PC-3 (cell line): ENCODE results near the gene CHD2. TPM values are rescaled to one million over a fixed set of nuclear protein-coding genes. Genes with fewer than 3 reads are reported as not detected.

Experiments
- ATAC-seq: fragments of 200-7000 bp; cut with Tn5 transposase; 2 replicates; pipeline ENCODE4 v1.9.1; 2020; ENCODE audit warnings: mild to moderate bottlenecking, moderate library complexity
- BruUV-seq: library from RNA; stranded (reverse); fragments of 400-500 nt; replicated peaks from 2 replicates; lab custom pipeline; 2021; lab: Mats Ljungman, UMichigan
- CTCF ChIA-PET: fragments of 300-600 bp; sonication (Branson Sonifier 250); formaldehyde crosslinking; loops from one replicate; lab custom pipeline; 2022; ENCODE audit warnings: antibody characterized with exemption; lab: Charles Lee
- POLR2A ChIA-PET: fragments of 300-600 bp; sonication (Branson Sonifier 250); formaldehyde crosslinking; loops from one replicate; lab custom pipeline; 2022; ENCODE audit warnings: antibody characterized with exemption; ENCODE audit not compliant: unreplicated experiment; lab: Charles Lee
- DNase-seq: peaks from one replicate; pipeline ENCODE4 v3.0.0-alpha.2; 2015
- H2AFZ ChIP-seq: fragments of 300-600 bp; sonication (generic); 2 replicates; pipeline ENCODE4 v1.6.0; 2016; ENCODE audit warnings: antibody characterized with exemption, low read length
- H3F3A ChIP-seq: fragments of 300-600 bp; sonication (generic); one replicate; pipeline ENCODE4 v1.6.0; 2017; ENCODE audit warnings: antibody characterized with exemption, low read length, control low read depth, mild to moderate bottlenecking; ENCODE audit not compliant: unreplicated experiment
- H3K27ac ChIP-seq: fragments of 300-600 bp; sonication (generic); 2 replicates; pipeline ENCODE4 v1.5.1; 2016; ENCODE audit warnings: mild to moderate bottlenecking, low read length
- H3K27me3 ChIP-seq: fragments of 300-600 bp; sonication (generic); 2 replicates; pipeline ENCODE4 v1.6.1; 2016; ENCODE audit warnings: low read length, mixed read lengths
- H3K36me3 ChIP-seq: fragments of 300-600 bp; sonication (generic); 2 replicates; pipeline ENCODE4 v1.6.1; 2016; ENCODE audit warnings: low read depth, mixed run types, low read length, mixed read lengths
- H3K4me1 ChIP-seq: fragments of 300-600 bp; sonication (generic); 2 replicates; pipeline ENCODE4 v1.5.1; 2016; ENCODE audit warnings: low read length; ENCODE audit not compliant: insufficient read depth
- H3K4me2 ChIP-seq: fragments of 300-600 bp; sonication (generic); 2 replicates; pipeline ENCODE4 v1.6.0; 2016; ENCODE audit warnings: low read length
- H3K4me3 ChIP-seq: fragments of 300-600 bp; sonication (generic); 2 replicates; pipeline ENCODE4 v1.5.1; 2016; ENCODE audit warnings: mild to moderate bottlenecking, low read length, mixed read lengths
- H3K79me2 ChIP-seq: fragments of 300-600 bp; sonication (generic); 2 replicates; pipeline ENCODE4 v1.6.1; 2017; ENCODE audit warnings: low read length, mixed read lengths
- H3K9ac ChIP-seq: fragments of 300-600 bp; sonication (generic); 2 replicates; pipeline ENCODE4 v1.6.0; 2016; ENCODE audit warnings: mild to moderate bottlenecking, low read length
- H3K9me2 ChIP-seq: fragments of 300-600 bp; sonication (generic); replicated peaks from 2 replicates; pipeline ENCODE4 v1.6.1; 2016; ENCODE audit warnings: mixed run types, low read length, mixed read lengths
- H3K9me3 ChIP-seq: fragments of 300-600 bp; sonication (generic); 2 replicates; pipeline ENCODE4 v1.6.1; 2016; ENCODE audit warnings: low read length, mixed read lengths
- H4K20me1 ChIP-seq: fragments of 300-600 bp; sonication (generic); 2 replicates; pipeline ENCODE4 v1.6.1; 2016; ENCODE audit warnings: low read length, mixed read lengths
- CTCF ChIP-seq: fragments of 300-600 bp; sonication (generic); conservative IDR thresholded peaks from 2 replicates; pipeline ENCODE4 v1.5.1; 2017; ENCODE audit warnings: antibody characterized with exemption, low read depth, mild to moderate bottlenecking, low read length
- EZH2 ChIP-seq: fragments of 300-600 bp; sonication (generic); IDR thresholded peaks from one replicate; pipeline ENCODE4 v1.6.1; 2017; ENCODE audit warnings: antibody characterized with exemption, mild to moderate bottlenecking, low read length; ENCODE audit not compliant: unreplicated experiment
- EZH2phosphoT487 ChIP-seq: fragments of 300-600 bp; sonication (generic); IDR thresholded peaks from 2 replicates; pipeline ENCODE4 v1.6.1; 2018; ENCODE audit warnings: mild to moderate bottlenecking, antibody characterized with exemption, low read length, borderline replicate concordance
- intact Hi-C: fragments of 100-400 bp; cut with micrococcal nuclease; formaldehyde crosslinking; loops from 2 replicates; pipeline ENCODE4 v1.9.0; 2023
- total RNA-seq: library from RNA; depleted of rRNA; stranded (reverse); fragments of >200 nt; gene quantifications from 2 replicates; pipeline ENCODE4 v1.2.3, GENCODE V29; 2014

Gene CHD2
- total RNA-seq, 1 experiment from 2014 or later = 42.7 TPM

GRCh38 chr15:93066224-93066681 lies 166.1 kb downstream of the CHD2 start:
- Histone ChIP-seq H3K9me2 (no peaks in the 10 kb centered on the region), H4K20me1 (no peaks in the 10 kb centered on the region), H3K4me2 (no peak overlapping the region), H3K79me2 (no peaks in the 10 kb centered on the region), H3K27ac (no peak overlapping the region), H3K4me3 (no peak overlapping the region), H3K4me1 (peaks cover 34% of the 10 kb centered on the region), H3K9ac (no peak overlapping the region), H3K9me3 (no peaks in the 10 kb centered on the region), H3K36me3 (no peaks in the 10 kb centered on the region), H3F3A (no peaks in the 10 kb centered on the region), H3K27me3 (peaks cover 1% of the 10 kb centered on the region; the same call in 1 of the 2 replicates), H2AFZ (no peak overlapping the region)
- DNase-seq = no peak
- TF ChIP-seq EZH2phosphoT487 (no peak), EZH2 (no peak), CTCF (no peak)
- ATAC-seq = no peak
- ChIA-PET POLR2A (no interaction called here), CTCF (no interaction called here)
- intact Hi-C loops = no loop called here
- BruUV-seq = no TSS peak

- no TSS peak for BruUV-seq
- H3K79me2 ChIP-seq = no peaks in the 10 kb centered on the region
- ChIA-PET POLR2A (no interaction called here), CTCF (no interaction called here)
- H4K20me1 ChIP-seq = no peaks in the 10 kb centered on the region
- no peak overlapping the region for H3K27ac ChIP-seq
- H2AFZ ChIP-seq = no peak overlapping the region
- peak; percentile 38 for DNase-seq
- H3K9me3 ChIP-seq = no peaks in the 10 kb centered on the region
- intact Hi-C loops = no loop called here
- H3K9me2 ChIP-seq = no peaks in the 10 kb centered on the region
- peaks cover 35% of the 10 kb centered on the region for H3K4me1 ChIP-seq
- no peak overlapping the region for H3K9ac ChIP-seq
- ATAC-seq = no peak
- H3K4me2 ChIP-seq = no peak overlapping the region
- TF ChIP-seq EZH2phosphoT487 (no peak), CTCF (no peak), EZH2 (no peak)
- H3F3A ChIP-seq = no peaks in the 10 kb centered on the region
- H3K27me3 ChIP-seq = peaks cover 9% of the 10 kb centered on the region
- no peaks in the 10 kb centered on the region for H3K36me3 ChIP-seq
- H3K4me3 ChIP-seq = no peak overlapping the region
These were observed 166.9 kb downstream of the CHD2 start for GRCh38 chr15:93066834-93067648.

GRCh38 chr15:93067649-93068085 lies 167.5 kb downstream of the CHD2 start:
- H3K9ac ChIP-seq = no peak overlapping the region
- no peaks in the 10 kb centered on the region for H3K79me2 ChIP-seq
- peaks cover 15% of the 10 kb centered on the region for H3K27me3 ChIP-seq
- DNase-seq (no peak), ATAC-seq (no peak)
- H3K9me3 ChIP-seq = no peaks in the 10 kb centered on the region
- H3K4me2 ChIP-seq = no peak overlapping the region
- intact Hi-C loops = no loop called here
- ChIA-PET POLR2A (no interaction called here), CTCF (no interaction called here)
- H4K20me1 ChIP-seq = no peaks in the 10 kb centered on the region
- TF ChIP-seq CTCF (no peak), EZH2phosphoT487 (no peak), EZH2 (no peak)
- H2AFZ ChIP-seq = no peak overlapping the region
- no peaks in the 10 kb centered on the region for H3K9me2 ChIP-seq
- no TSS peak for BruUV-seq
- peaks cover 32% of the 10 kb centered on the region for H3K4me1 ChIP-seq
- no peaks in the 10 kb centered on the region for H3F3A ChIP-seq
- H3K27ac ChIP-seq = no peak overlapping the region
- no peaks in the 10 kb centered on the region for H3K36me3 ChIP-seq
- no peak overlapping the region for H3K4me3 ChIP-seq
